Measurements from ENCODE around the gene GPN1. TPM values are rescaled to one million over a fixed set of nuclear protein-coding genes. Genes with fewer than 3 reads are reported as not detected.
"Not testable (repeated sequence)": the region's sequence is repeated elsewhere in the genome, so short reads cannot be mapped to it uniquely, and the experiment has no call there.

Gene GPN1
- total RNA-seq, 1 donor from 2014 or later = 63.9 TPM

DNA sequence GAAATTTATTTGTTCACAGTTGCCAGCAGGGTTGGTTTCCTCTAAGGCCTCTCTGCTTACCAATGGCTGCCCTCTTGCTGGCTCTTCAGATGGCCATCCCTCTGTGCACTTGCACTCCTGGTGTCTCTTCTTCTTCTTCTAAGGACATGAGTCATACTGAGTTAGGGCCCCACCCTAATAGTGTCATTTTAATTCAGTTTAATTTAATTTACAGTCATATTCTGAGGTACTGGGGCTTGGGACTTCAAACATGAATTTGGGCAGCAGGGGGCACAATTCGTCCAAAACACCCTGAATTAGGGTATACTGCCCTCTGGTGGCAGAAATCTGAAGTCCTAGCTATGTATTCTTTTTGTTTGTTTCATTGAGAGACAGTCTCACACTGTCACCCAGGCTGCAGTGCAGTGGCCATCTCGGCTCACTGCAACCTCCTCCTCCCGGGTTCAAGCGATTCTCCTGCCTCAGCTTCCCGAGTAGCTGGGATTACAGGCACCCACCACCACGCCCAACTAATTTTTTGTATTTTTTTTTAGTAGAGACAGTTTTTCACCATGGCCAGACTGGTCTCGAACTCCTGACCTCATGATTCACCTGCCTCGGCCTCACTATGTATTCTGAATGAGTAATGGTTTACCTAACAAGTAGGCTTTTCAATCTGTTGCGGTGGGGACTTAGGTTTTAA is 54.7 kb downstream of the GPN1 start:
- peak overlapping the region; percentile 94 for H3K27ac ChIP-seq (ENCODE audit: low read depth, low read length)
- no peak overlapping the region for H3K4me3 ChIP-seq (ENCODE audit: insufficient read depth, low read depth, low read length)
- H3K27me3 ChIP-seq (ENCODE audit: insufficient read depth, low read length) = no peaks in the 10 kb centered on the region
- peaks cover 26% of the 10 kb centered on the region for H3K4me1 ChIP-seq (ENCODE audit: insufficient read depth, low read length)
- DNase-seq (ENCODE audit: low read depth) = peak; percentile 71
- H3K9ac ChIP-seq (ENCODE audit: low read length) = peak overlapping the region; percentile 54
- Mint-ChIP-seq H3K27ac (ENCODE audit: unreplicated experiment) (peak overlapping the region; percentile 99), H3K36me3 (ENCODE audit: low read depth, unreplicated experiment) (peaks cover 8% of the 10 kb centered on the region), H3K4me3 (ENCODE audit: unreplicated experiment) (peak overlapping the region; percentile 57), H3K4me1 (ENCODE audit: low read depth, unreplicated experiment) (peaks cover 36% of the 10 kb centered on the region), H3K9me3 (ENCODE audit: unreplicated experiment) (no peaks in the 10 kb centered on the region), H3K27me3 (ENCODE audit: low read depth, unreplicated experiment) (no peaks in the 10 kb centered on the region)
- no peaks in the 10 kb centered on the region for H3K79me2 ChIP-seq (ENCODE audit: insufficient read depth, low read length)
- H3K36me3 ChIP-seq (ENCODE audit: insufficient read depth, low read length) = peaks cover 27% of the 10 kb centered on the region
- no peak for FAIRE-seq
- no peaks in the 10 kb centered on the region for H3K9me3 ChIP-seq (ENCODE audit: insufficient read depth, low read depth, low read length)
- H3K4me2 ChIP-seq (ENCODE audit: low read length) = no peak overlapping the region
- TF ChIP-seq, protein P1, sequence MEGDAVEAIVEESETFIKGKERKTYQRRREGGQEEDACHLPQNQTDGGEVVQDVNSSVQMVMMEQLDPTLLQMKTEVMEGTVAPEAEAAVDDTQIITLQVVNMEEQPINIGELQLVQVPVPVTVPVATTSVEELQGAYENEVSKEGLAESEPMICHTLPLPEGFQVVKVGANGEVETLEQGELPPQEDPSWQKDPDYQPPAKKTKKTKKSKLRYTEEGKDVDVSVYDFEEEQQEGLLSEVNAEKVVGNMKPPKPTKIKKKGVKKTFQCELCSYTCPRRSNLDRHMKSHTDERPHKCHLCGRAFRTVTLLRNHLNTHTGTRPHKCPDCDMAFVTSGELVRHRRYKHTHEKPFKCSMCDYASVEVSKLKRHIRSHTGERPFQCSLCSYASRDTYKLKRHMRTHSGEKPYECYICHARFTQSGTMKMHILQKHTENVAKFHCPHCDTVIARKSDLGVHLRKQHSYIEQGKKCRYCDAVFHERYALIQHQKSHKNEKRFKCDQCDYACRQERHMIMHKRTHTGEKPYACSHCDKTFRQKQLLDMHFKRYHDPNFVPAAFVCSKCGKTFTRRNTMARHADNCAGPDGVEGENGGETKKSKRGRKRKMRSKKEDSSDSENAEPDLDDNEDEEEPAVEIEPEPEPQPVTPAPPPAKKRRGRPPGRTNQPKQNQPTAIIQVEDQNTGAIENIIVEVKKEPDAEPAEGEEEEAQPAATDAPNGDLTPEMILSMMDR (IDR thresholded peaks at IDR 0.05; ENCODE audit: insufficient read depth, low read depth, low read length) = peak; percentile 96
- TF ChIP-seq EZH2 (IDR thresholded peaks at IDR 0.05; ENCODE audit: insufficient read depth, low read length) = no peak
- no peak overlapping the region for H2AFZ ChIP-seq (ENCODE audit: low read depth, low read length)
- H4K20me1 ChIP-seq (ENCODE audit: insufficient read depth, low read length) = no peaks in the 10 kb centered on the region

DNA sequence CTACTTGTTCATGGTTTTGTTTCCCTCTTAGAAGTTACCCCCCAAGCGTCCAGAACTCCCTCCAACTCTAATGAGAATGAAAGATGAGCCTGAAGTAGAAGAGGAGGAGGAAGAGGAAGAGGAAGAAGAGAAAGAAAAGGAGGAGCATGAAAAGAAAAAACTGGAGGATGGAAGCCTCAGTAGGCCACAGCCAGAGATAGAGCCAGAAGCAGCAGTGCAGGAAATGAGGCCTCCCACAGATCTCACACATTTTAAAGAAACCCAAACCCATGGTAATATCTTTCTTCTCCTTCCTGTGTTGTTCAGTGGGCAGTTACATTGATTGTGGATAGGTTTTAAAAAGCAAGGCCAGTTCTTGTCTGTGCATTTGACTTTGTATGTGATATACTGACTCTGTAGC is 56.2 kb downstream of the GPN1 start:
- Histone ChIP-seq H3K4me1 (ENCODE audit: insufficient read depth, low read length) (peaks cover 26% of the 10 kb centered on the region), H3K36me3 (ENCODE audit: insufficient read depth, low read length) (peaks cover 23% of the 10 kb centered on the region)
- not testable (repeated sequence) for H3K27ac Mint-ChIP-seq (ENCODE audit: unreplicated experiment); H3K36me3 Mint-ChIP-seq (ENCODE audit: low read depth, unreplicated experiment); H4K20me1 ChIP-seq (ENCODE audit: insufficient read depth, low read length); DNase-seq (ENCODE audit: low read depth); H3K4me3 ChIP-seq (ENCODE audit: insufficient read depth, low read depth, low read length); H3K27ac ChIP-seq (ENCODE audit: low read depth, low read length); H3K9me3 ChIP-seq (ENCODE audit: insufficient read depth, low read depth, low read length); FAIRE-seq; H3K4me3 Mint-ChIP-seq (ENCODE audit: unreplicated experiment); H3K4me2 ChIP-seq (ENCODE audit: low read length); H3K9me3 Mint-ChIP-seq (ENCODE audit: unreplicated experiment); H2AFZ ChIP-seq (ENCODE audit: low read depth, low read length); H3K9ac ChIP-seq (ENCODE audit: low read length); H3K27me3 ChIP-seq (ENCODE audit: insufficient read depth, low read length); H3K79me2 ChIP-seq (ENCODE audit: insufficient read depth, low read length); H3K27me3 Mint-ChIP-seq (ENCODE audit: low read depth, unreplicated experiment)
- H3K4me1 Mint-ChIP-seq (ENCODE audit: low read depth, unreplicated experiment) = peaks cover 36% of the 10 kb centered on the region

DNA sequence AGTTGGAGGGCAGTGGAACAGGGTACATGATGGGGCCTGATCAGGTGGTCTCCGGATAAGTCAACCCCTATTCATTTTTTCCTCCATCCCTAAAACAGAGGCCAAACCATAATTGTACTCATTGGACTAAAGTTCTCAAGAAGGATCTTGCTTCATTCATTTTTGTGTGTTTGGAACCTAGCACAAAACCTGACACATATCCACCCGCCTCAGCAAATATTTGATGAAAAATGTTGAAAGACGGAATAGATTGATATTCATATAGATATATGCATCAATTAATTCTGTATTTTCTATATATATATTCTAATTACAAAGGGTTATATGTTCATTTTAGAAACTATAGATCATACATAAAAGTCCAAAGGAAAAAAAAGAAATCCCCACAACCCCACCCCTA is 56.7 kb downstream of the GPN1 start:
- no peaks in the 10 kb centered on the region for H3K27me3 ChIP-seq (ENCODE audit: insufficient read depth, low read length)
- FAIRE-seq (no peak), DNase-seq (ENCODE audit: low read depth) (no peak)
- H3K4me3 Mint-ChIP-seq (ENCODE audit: unreplicated experiment) = no peak overlapping the region
- no peak overlapping the region for H3K4me2 ChIP-seq (ENCODE audit: low read length)
- H3K4me1 ChIP-seq (ENCODE audit: insufficient read depth, low read length) = peaks cover 26% of the 10 kb centered on the region
- no peaks in the 10 kb centered on the region for H3K79me2 ChIP-seq (ENCODE audit: insufficient read depth, low read length)
- H3K27ac ChIP-seq (ENCODE audit: low read depth, low read length) = no peak overlapping the region
- peaks cover 23% of the 10 kb centered on the region for H3K36me3 ChIP-seq (ENCODE audit: insufficient read depth, low read length)
- no peak overlapping the region for H3K4me3 ChIP-seq (ENCODE audit: insufficient read depth, low read depth, low read length)
- H3K4me1 Mint-ChIP-seq (ENCODE audit: low read depth, unreplicated experiment) = peaks cover 33% of the 10 kb centered on the region
- no peak overlapping the region for H3K9ac ChIP-seq (ENCODE audit: low read length)
- no peaks in the 10 kb centered on the region for H3K27me3 Mint-ChIP-seq (ENCODE audit: low read depth, unreplicated experiment)
- H3K27ac Mint-ChIP-seq (ENCODE audit: unreplicated experiment) = no peak overlapping the region
- TF ChIP-seq, protein P1 (IDR thresholded peaks at IDR 0.05; ENCODE audit: insufficient read depth, low read depth, low read length) = no peak
- no peak for TF ChIP-seq EZH2 (IDR thresholded peaks at IDR 0.05; ENCODE audit: insufficient read depth, low read length)
- no peak overlapping the region for H2AFZ ChIP-seq (ENCODE audit: low read depth, low read length)
- H3K9me3 ChIP-seq (ENCODE audit: insufficient read depth, low read depth, low read length) = no peaks in the 10 kb centered on the region
- H3K9me3 Mint-ChIP-seq (ENCODE audit: unreplicated experiment) = no peaks in the 10 kb centered on the region
- H4K20me1 ChIP-seq (ENCODE audit: insufficient read depth, low read length) = no peaks in the 10 kb centered on the region
- peaks cover 8% of the 10 kb centered on the region for H3K36me3 Mint-ChIP-seq (ENCODE audit: low read depth, unreplicated experiment)
